Smooth muscle cell (in vitro differentiated cells): ENCODE results near the gene TGFB2. TPM values are rescaled to one million over a fixed set of nuclear protein-coding genes. Genes with fewer than 3 reads are reported as not detected.

Source experiments
- DNase-seq: peaks from one replicate; lab custom pipeline; 2025; ENCODE audit not compliant: unreplicated experiment; lab: John Stamatoyannopoulos, UW
- H2AFZ ChIP-seq: fragments of 200-600 bp; sonication (generic); 2 replicates; pipeline ENCODE4 v1.6.0; 2016; ENCODE audit warnings: antibody characterized with exemption, low read depth, mild to moderate bottlenecking
- H3F3A ChIP-seq: fragments of 200-600 bp; sonication (generic); 2 replicates; pipeline ENCODE4 v1.6.0; 2017; ENCODE audit warnings: antibody characterized with exemption, low read depth
- H3K27ac ChIP-seq: fragments of 200-600 bp; sonication (generic); 2 replicates; pipeline ENCODE4 v1.5.1; 2016; ENCODE audit warnings: low read depth, mild to moderate bottlenecking
- H3K27me3 ChIP-seq: fragments of 200-600 bp; sonication (generic); 2 replicates; pipeline ENCODE4 v1.6.1; 2016; ENCODE audit warnings: low read depth, mild to moderate bottlenecking
- H3K36me3 ChIP-seq: fragments of 200-600 bp; sonication (generic); 2 replicates; pipeline ENCODE4 v1.5.1; 2016; ENCODE audit warnings: low read depth
- H3K4me1 ChIP-seq: fragments of 200-600 bp; sonication (generic); 2 replicates; pipeline ENCODE4 v1.5.1; 2016; ENCODE audit warnings: low read depth
- H3K4me2 ChIP-seq: fragments of 200-600 bp; sonication (generic); 2 replicates; pipeline ENCODE4 v1.6.0; 2016; ENCODE audit warnings: mild to moderate bottlenecking
- H3K4me3 ChIP-seq: fragments of 200-600 bp; sonication (generic); 2 replicates; pipeline ENCODE4 v1.5.1; 2016; ENCODE audit warnings: mild to moderate bottlenecking
- H3K79me2 ChIP-seq: fragments of 200-600 bp; sonication (generic); 2 replicates; pipeline ENCODE4 v1.6.0; 2016; ENCODE audit warnings: low read depth, mild to moderate bottlenecking
- H3K9ac ChIP-seq: fragments of 200-600 bp; sonication (generic); 2 replicates; pipeline ENCODE4 v1.6.0; 2016; ENCODE audit warnings: low read depth
- H3K9me3 ChIP-seq: fragments of 200-600 bp; sonication (generic); replicated peaks from 2 replicates; pipeline ENCODE4 v1.5.1; 2016; ENCODE audit warnings: low read depth
- H4K20me1 ChIP-seq: fragments of 200-600 bp; sonication (generic); 2 replicates; pipeline ENCODE4 v1.6.0; 2016; ENCODE audit warnings: low read depth
- CTCF ChIP-seq: fragments of 200-600 bp; sonication (generic); IDR thresholded peaks from 2 replicates; pipeline ENCODE4 v1.5.1; 2017; ENCODE audit warnings: borderline replicate concordance, mild to moderate bottlenecking, antibody characterized with exemption; ENCODE audit not compliant: insufficient read depth, poor library complexity, severe bottlenecking
- WGBS: methylation state at CpG from one replicate; pipeline ENCODE4 v1.1.7; 2016; ENCODE audit warnings: low lambda C conversion rate; 5-methylcytosine and 5-hydroxymethylcytosine counted together
- polyA plus RNA-seq: library from polyadenylated mRNA; unstranded; fragments of >200 nt; fragmentation: Nextera tagmentation; extraction: Ambion mirVana; gene quantifications from 2 replicates; pipeline ENCODE4 v1.2.1, GENCODE V29; 2016
- total RNA-seq: library from RNA; depleted of rRNA; stranded (reverse); fragments of >200 nt; gene quantifications from 2 replicates; pipeline ENCODE4 v1.2.3, GENCODE V29; 2014

TGFB2 gene
- total and polyA plus RNA-seq, 2 experiments from 2014 or later = 29.1 to 63.3 TPM

DNA sequence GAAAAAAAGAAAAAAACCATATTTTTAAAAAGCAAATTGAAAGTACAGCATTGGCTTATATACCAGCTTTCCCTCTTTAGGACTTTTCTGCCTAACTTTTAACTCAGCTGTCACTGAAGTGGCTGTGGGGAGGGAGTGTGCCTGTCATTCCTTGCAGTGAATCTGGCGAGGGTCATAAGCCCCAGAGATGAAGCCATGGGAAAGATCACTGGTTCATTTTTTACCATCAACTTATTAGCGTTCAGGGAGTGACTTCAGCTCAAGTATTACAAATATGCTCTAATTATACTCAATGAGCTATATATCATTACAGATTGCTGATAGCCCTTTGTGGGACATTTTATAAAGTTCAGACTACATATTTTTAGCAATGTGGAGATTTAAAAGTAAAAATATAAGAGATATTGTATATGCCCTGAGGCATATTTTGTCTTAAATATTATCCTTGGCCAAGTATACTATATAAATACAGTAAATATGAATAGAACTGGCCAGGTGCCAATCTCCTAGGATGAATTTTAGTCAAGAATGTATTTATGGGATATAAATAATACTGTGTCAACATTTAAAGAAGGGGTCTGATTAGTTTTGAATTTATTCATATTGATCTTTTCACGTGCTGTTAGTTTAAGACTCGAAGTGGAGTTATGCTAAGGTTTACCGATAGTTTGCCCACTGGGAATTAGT is 4.4 kb downstream of the TGFB2 start:
- Histone ChIP-seq H3F3A (peaks cover 19% of the 10 kb centered on the region), H3K4me3 (peak overlapping the region; percentile 65), H3K4me1 (peaks cover 4% of the 10 kb centered on the region), H3K36me3 (no peaks in the 10 kb centered on the region), H3K9ac (no peak overlapping the region), H4K20me1 (no peaks in the 10 kb centered on the region), H3K4me2 (peak overlapping the region; percentile 95), H2AFZ (no peak overlapping the region), H3K79me2 (peaks cover 60% of the 10 kb centered on the region), H3K27ac (peak overlapping the region; percentile 66), H3K27me3 (no peaks in the 10 kb centered on the region), H3K9me3 (no peaks in the 10 kb centered on the region)
- WGBS = 68% methylated on average over 5 of the region's 5 CpGs
- DNase-seq = no peak
- no peak for TF ChIP-seq CTCF

- WGBS = 58% methylated on average over 7 of the region's 7 CpGs
- no peaks in the 10 kb centered on the region for H4K20me1 ChIP-seq
- H3K4me2 ChIP-seq = peak overlapping the region; percentile 95
- H3K4me3 ChIP-seq = peak overlapping the region; percentile 65
- H3K27ac ChIP-seq = peak overlapping the region; percentile 66
- no peak for TF ChIP-seq CTCF
- no peak for DNase-seq
- peaks cover 4% of the 10 kb centered on the region for H3K4me1 ChIP-seq
- no peak overlapping the region for H2AFZ ChIP-seq
- no peaks in the 10 kb centered on the region for H3K27me3 ChIP-seq
- peaks cover 19% of the 10 kb centered on the region for H3F3A ChIP-seq
- H3K9ac ChIP-seq = no peak overlapping the region
- no peaks in the 10 kb centered on the region for H3K36me3 ChIP-seq
- peaks cover 66% of the 10 kb centered on the region for H3K79me2 ChIP-seq
- no peaks in the 10 kb centered on the region for H3K9me3 ChIP-seq
These were observed 4.9 kb downstream of the TGFB2 start for GRCh38 chr1:218350035-218350525.

- H3K4me2 ChIP-seq = peak overlapping the region; percentile 95
- H3K79me2 ChIP-seq = peaks cover 72% of the 10 kb centered on the region
- 41% methylated on average over 2 of the region's 2 CpGs for WGBS
- H3K4me3 ChIP-seq = peak overlapping the region; percentile 65
- H3K27me3 ChIP-seq = no peaks in the 10 kb centered on the region
- H4K20me1 ChIP-seq = no peaks in the 10 kb centered on the region
- no peaks in the 10 kb centered on the region for H3K9me3 ChIP-seq
- DNase-seq = no peak
- H3K27ac ChIP-seq = peak overlapping the region; percentile 66
- peaks cover 4% of the 10 kb centered on the region for H3K4me1 ChIP-seq
- no peaks in the 10 kb centered on the region for H3K36me3 ChIP-seq
- H3F3A ChIP-seq = peaks cover 19% of the 10 kb centered on the region
- TF ChIP-seq CTCF = no peak
- no peak overlapping the region for H2AFZ ChIP-seq
- no peak overlapping the region for H3K9ac ChIP-seq
These were observed 5.7 kb downstream of the TGFB2 start for GRCh38 chr1:218350801-218351266.
